ENCODE measurements around the gene WDR33. TPM values are rescaled to one million over a fixed set of nuclear protein-coding genes. Genes with fewer than 3 reads are reported as not detected.

Gene WDR33
- total and polyA plus RNA-seq, 9 of the 15 experiments (the other 6 are each of a cell fraction or from before 2014, with no cell fraction given), result 24.2 to 57.4 (median 38.4) TPM

- TF ChIP-seq, protein P1, sequence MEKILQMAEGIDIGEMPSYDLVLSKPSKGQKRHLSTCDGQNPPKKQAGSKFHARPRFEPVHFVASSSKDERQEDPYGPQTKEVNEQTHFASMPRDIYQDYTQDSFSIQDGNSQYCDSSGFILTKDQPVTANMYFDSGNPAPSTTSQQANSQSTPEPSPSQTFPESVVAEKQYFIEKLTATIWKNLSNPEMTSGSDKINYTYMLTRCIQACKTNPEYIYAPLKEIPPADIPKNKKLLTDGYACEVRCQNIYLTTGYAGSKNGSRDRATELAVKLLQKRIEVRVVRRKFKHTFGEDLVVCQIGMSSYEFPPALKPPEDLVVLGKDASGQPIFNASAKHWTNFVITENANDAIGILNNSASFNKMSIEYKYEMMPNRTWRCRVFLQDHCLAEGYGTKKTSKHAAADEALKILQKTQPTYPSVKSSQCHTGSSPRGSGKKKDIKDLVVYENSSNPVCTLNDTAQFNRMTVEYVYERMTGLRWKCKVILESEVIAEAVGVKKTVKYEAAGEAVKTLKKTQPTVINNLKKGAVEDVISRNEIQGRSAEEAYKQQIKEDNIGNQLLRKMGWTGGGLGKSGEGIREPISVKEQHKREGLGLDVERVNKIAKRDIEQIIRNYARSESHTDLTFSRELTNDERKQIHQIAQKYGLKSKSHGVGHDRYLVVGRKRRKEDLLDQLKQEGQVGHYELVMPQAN (IDR thresholded peaks at IDR 0.05; ENCODE audit: borderline replicate concordance), result peak; percentile 88
- TF ChIP-seq EP300 (IDR thresholded peaks at IDR 0.05; ENCODE audit: low read length) (peak; percentile 35), ZEB2 (IDR thresholded peaks at IDR 0.05) (peak; percentile 84), ZNF740 (CRISPR knock-in tag; IDR thresholded peaks at IDR 0.05) (no peak), ZNF740 (tag; IDR thresholded peaks at IDR 0.05) (no peak), ZNF785 (CRISPR knock-in tag; IDR thresholded peaks at IDR 0.05) (no peak), SAP30 (IDR thresholded peaks at IDR 0.05; ENCODE audit: borderline replicate concordance, insufficient read depth, low read depth, low read length, poor library complexity, severe bottlenecking) (peak; percentile 66), FOSL1 (tag; conservative IDR thresholded peaks at IDR 0.05) (peak; percentile 96), CBFA2T3 (IDR thresholded peaks at IDR 0.05) (peak; percentile 54), ATF7 (IDR thresholded peaks at IDR 0.05) (peak; percentile 76), NUFIP1 (IDR thresholded peaks at IDR 0.05; ENCODE audit: partially characterized antibody) (no peak), MIER1 (IDR thresholded peaks at IDR 0.05; ENCODE audit: low read depth) (peak; percentile 55; the same call in 1 of the 2 replicates), ZBTB33 (CRISPR knock-in tag; IDR thresholded peaks at IDR 0.05) (no peak), RAD51 (IDR thresholded peaks at IDR 0.05; ENCODE audit: borderline replicate concordance, low read depth) (peak; percentile 78), NR2C2 (CRISPR knock-in tag; IDR thresholded peaks at IDR 0.05) (0 out of 2 replicates have a peak, but pooled peaks have one; percentile 51), NR2C2 (tag; IDR thresholded peaks at IDR 0.05) (peak; percentile 83), ZNF239 (CRISPR knock-in tag; IDR thresholded peaks at IDR 0.05) (no peak), MAFG (tag; conservative IDR thresholded peaks at IDR 0.05) (peak; percentile 26; the same call in 1 of the 2 replicates), SIRT6 (IDR thresholded peaks at IDR 0.05; ENCODE audit: low read depth, low read length) (no peak)
- TF ChIP-seq, protein P2, sequence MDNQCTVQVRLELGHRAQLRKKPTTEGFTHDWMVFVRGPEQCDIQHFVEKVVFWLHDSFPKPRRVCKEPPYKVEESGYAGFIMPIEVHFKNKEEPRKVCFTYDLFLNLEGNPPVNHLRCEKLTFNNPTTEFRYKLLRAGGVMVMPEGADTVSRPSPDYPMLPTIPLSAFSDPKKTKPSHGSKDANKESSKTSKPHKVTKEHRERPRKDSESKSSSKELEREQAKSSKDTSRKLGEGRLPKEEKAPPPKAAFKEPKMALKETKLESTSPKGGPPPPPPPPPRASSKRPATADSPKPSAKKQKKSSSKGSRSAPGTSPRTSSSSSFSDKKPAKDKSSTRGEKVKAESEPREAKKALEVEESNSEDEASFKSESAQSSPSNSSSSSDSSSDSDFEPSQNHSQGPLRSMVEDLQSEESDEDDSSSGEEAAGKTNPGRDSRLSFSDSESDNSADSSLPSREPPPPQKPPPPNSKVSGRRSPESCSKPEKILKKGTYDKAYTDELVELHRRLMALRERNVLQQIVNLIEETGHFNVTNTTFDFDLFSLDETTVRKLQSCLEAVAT (IDR thresholded peaks at IDR 0.05), result peak in 1 of 2 experiments; percentile 24; a peak in 1 of 4 replicates
- TF ChIP-seq, protein P3, sequence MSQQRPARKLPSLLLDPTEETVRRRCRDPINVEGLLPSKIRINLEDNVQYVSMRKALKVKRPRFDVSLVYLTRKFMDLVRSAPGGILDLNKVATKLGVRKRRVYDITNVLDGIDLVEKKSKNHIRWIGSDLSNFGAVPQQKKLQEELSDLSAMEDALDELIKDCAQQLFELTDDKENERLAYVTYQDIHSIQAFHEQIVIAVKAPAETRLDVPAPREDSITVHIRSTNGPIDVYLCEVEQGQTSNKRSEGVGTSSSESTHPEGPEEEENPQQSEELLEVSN (IDR thresholded peaks at IDR 0.05; ENCODE audit: borderline replicate concordance in 1 of 2, extremely low read depth in 1 of 2, insufficient read depth in 1 of 2, insufficient read length in 1 of 2, low read depth in 1 of 2, low read length in 1 of 2, poor library complexity in 1 of 2, severe bottlenecking in 1 of 2), result peak; percentile 96
Observed at GRCh38 chr2:127700527-127701192, 110.3 kb downstream of the WDR33 start (continued).
